ENCODE data around the gene AGFG1.
"Not testable (repeated sequence)": the region's sequence is repeated elsewhere in the genome, so short reads cannot be mapped to it uniquely, and the experiment has no call there.

The AGFG1 gene

DNA sequence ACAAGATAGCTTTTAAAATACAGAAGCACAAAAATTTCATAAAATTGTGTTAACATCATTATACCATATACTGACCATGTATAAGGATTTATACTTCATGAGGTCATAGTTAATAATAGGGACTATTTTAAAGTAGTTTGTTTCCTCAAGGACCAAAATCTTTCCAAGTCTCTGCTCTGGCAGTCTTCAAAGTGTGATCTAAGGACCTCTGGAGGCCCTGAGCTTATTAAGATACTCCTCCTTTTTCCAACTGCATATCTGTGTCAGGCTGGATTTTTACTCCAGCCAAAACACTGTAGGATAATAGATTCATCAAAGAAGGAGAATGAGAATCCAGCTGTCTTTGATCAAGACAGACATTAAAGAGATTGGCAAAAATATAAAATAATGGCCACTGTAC, 125.1 kb downstream of the AGFG1 start:
- no peak overlapping the region for H3K4me2 ChIP-seq
- no peak overlapping the region for H3K4me3 ChIP-seq
- no peak overlapping the region for H3K27ac ChIP-seq
- H4K20me1 ChIP-seq: no peaks in the 10 kb centered on the region
- no peaks in the 10 kb centered on the region for H3K27me3 ChIP-seq
- no peak for TF ChIP-seq Cebpa-rat (IDR thresholded peaks at IDR 0.05)
- no peaks in the 10 kb centered on the region for H3K4me1 ChIP-seq
- H3K9ac ChIP-seq: no peak overlapping the region
- no peaks in the 10 kb centered on the region for H3K9me3 ChIP-seq
- H3K36me3 ChIP-seq: no peaks in the 10 kb centered on the region

DNA sequence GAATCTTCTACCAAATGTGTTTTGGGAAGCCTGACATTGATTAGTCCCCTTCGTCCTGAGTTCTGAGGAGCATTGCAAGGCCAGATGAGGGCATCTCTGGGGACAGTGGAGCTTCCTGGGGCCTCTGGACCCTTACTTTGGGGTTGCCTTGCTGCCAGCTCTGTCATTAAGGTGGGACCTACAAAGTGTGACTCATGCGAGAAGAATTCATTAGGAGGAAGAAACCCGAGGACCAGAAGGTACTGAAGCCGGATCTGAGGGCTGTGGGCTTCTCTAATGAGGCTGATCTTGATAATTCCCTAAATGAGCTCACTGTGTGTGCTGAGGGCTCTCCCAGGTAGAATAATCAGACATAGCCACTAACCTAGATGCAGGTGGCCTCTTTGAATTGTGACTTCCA, 126.0 kb downstream of the AGFG1 start:
- Histone ChIP-seq H3K27ac (no peak overlapping the region), H3K36me3 (no peaks in the 10 kb centered on the region), H3K9me3 (no peaks in the 10 kb centered on the region), H3K9ac (no peak overlapping the region), H3K4me2 (no peak overlapping the region), H3K27me3 (no peaks in the 10 kb centered on the region), H4K20me1 (no peaks in the 10 kb centered on the region), H3K4me3 (no peak overlapping the region), H3K4me1 (no peaks in the 10 kb centered on the region)
- no peak for TF ChIP-seq Cebpa-rat (IDR thresholded peaks at IDR 0.05)

DNA sequence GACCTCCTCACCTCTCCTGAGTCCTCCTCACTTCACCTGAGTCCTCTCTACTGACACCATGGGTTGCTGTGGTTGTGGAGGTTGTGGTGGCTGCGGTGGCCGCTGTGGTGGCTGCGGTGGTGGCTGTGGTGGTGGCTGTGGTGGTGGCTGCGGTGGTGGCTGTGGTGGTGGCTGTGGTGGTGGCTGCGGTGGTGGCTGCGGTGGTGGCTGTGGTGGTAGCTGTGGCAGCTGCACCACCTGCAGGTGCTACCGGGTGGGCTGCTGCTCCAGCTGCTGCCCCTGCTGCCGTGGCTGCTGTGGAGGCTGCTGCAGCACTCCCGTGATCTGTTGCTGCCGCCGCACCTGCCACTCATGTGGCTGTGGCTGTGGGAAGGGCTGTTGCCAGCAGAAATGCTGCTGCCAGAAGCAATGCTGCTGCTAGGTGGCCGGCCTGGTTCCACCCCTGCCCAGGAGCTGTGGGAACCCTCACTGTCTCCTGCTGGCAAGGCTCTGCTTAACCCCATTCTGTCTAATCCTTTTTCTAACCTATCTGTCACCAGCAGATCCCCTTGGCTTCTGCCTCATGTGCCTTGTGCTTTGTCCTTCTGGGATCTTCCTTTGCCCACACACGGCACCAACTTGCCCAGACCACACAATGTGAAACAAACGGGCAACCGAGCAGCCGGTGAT, 127.0 kb downstream of the AGFG1 start, which contains the start of gene SCYGR2:
SCYGR2 (plus strand) TSS at position 59 of the 669 bp plus-strand sequence; CDS start at position 59, 0 bp downstream.
- H3K4me3 ChIP-seq, H3K27ac ChIP-seq, H3K27me3 ChIP-seq, H3K36me3 ChIP-seq, H3K4me2 ChIP-seq, H3K9ac ChIP-seq, H3K4me1 ChIP-seq, H4K20me1 ChIP-seq, H3K9me3 ChIP-seq: not testable (repeated sequence)

DNA sequence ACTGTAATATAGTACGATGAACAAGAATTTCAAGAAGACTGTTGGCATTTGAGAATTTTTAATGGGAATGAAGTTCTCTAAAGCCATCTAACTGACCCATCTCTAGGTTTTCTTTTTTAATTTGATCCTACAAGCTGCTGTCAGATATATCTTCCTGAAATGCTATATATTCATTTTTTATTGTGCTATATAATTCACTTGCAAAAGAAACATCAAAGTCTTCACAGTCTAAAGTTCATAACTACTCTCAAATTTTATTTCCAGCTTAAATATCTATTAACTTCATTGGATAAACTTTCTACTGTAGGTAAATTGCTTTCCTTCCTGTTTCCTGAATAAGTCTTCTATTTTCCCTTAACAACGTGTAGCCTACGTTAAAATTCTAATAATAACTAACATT, 130.4 kb downstream of the AGFG1 start:
- no peak for TF ChIP-seq Cebpa-rat (IDR thresholded peaks at IDR 0.05)
- H3K4me2 ChIP-seq: no peak overlapping the region

DNA sequence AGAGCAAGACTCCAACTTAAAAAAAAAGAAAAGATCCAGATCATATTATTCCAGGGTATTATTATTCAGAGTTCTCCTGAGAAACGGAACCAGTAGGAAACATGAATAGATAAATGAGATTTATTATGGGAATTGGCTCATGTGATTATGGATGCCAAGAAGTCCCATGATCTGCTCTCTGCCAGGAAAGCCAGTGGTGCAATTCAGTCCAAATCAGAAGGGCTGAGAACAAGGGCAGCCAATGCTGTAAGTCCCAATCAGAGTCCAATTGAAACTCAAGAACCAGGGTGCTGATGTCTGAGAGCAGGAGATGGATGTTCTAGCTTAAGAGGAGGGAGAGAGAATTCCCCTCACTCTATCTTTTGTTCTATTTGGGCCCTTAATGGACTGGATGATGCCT, 134.5 kb downstream of the AGFG1 start:
- Histone ChIP-seq H3K27me3 (no peaks in the 10 kb centered on the region), H3K36me3 (no peaks in the 10 kb centered on the region), H3K27ac (no peak overlapping the region), H3K4me1 (peaks cover 14% of the 10 kb centered on the region), H3K9ac (no peak overlapping the region), H3K4me2 (no peak overlapping the region), H3K4me3 (no peak overlapping the region), H3K9me3 (no peaks in the 10 kb centered on the region), H4K20me1 (no peaks in the 10 kb centered on the region)
- TF ChIP-seq Cebpa-rat (IDR thresholded peaks at IDR 0.05): no peak

More for the DNA sequence above, 130.4 kb downstream of the AGFG1 start:
- Histone ChIP-seq H3K4me3 (no peak overlapping the region), H3K9me3 (no peaks in the 10 kb centered on the region), H3K36me3 (no peaks in the 10 kb centered on the region), H4K20me1 (no peaks in the 10 kb centered on the region), H3K27ac (no peak overlapping the region), H3K4me1 (no peaks in the 10 kb centered on the region), H3K27me3 (no peaks in the 10 kb centered on the region), H3K9ac (no peak overlapping the region)

DNA sequence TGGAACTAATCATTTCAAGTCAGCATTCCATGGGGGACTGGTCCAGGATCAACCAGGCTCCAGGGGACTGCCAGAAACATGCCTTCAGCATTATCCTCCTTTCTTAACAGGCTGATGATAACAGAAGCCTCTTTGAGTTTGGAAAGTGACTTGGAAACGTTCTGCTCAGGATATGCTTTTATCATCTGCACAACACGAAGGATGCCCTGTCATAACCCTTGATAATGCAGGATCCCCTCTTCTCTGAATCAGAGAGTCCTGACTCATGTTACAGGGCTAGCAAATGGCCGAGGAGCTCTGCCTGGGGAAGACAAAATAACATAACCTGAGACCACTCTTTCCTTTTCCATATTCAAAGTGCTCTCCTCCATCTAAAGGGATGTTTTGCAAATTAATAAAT, 136.0 kb downstream of the AGFG1 start:
- Histone ChIP-seq H3K4me3 (no peak overlapping the region), H3K9ac (no peak overlapping the region), H3K4me2 (peak overlapping the region; percentile 17; the same call in 1 of the 2 replicates), H3K36me3 (no peaks in the 10 kb centered on the region), H3K9me3 (no peaks in the 10 kb centered on the region), H3K27me3 (no peaks in the 10 kb centered on the region), H4K20me1 (no peaks in the 10 kb centered on the region), H3K27ac (no peak overlapping the region), H3K4me1 (peaks cover 14% of the 10 kb centered on the region)
- TF ChIP-seq Cebpa-rat (IDR thresholded peaks at IDR 0.05): no peak

DNA sequence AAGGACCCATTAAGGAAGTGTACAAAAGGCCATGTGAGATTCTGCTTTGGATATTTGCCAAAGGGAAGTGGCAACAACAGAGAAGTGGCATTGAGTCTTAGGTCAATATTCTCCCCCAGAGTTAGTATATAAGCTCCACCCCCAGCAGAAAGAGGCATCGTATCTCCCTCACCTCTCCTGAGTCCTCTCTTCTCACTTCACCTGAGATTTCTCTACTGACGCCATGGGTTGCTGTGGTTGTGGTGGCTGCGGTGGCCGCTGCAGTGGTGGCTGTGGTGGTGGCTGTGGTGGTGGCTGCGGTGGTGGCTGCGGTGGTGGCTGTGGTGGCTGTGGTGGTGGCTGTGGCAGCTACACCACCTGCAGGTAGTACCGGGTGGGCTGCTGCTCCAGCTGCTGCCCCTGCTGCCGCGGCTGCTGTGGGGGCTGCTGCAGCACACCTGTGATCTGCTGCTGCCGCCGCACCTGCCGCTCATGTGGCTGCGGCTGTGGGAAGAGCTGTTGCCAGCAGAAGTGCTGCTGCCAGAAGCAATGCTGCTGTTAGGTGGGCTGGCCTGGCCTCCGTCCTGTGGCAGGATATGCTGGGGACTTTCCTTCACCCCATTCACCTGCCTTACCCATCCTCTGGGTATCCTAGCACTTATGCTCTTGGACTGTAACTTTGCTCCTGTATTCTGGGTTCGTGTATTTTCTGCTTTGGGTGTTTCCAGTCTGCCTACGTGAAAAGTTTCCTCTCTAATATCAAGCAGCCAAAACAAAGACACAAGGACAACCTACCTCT, 136.8 kb downstream of the AGFG1 start:
- TF ChIP-seq Cebpa-rat (IDR thresholded peaks at IDR 0.05): no peak
- peaks cover 14% of the 10 kb centered on the region for H3K4me1 ChIP-seq
- no peak overlapping the region for H3K27ac ChIP-seq

DNA sequence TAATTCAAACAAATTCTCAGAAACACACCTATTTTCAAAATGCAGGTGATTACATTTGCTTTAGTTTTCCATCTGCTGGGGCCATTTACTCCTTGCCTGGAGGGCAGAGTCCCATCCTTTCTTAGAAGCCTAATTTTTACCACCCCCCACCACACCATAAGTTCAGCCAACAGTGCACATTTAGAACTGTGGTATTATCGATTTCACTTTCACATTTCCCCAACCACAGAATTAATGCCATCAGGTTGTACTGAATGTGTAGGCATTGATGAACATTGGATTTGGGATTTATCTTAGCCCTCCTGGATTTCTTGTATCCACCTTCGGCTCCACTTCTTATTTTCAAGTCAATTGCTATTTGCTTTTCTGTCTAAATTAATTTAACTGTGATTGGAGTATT, 138.2 kb downstream of the AGFG1 start:
- H3K27ac ChIP-seq: no peak overlapping the region
- no peaks in the 10 kb centered on the region for H3K27me3 ChIP-seq
- H3K9ac ChIP-seq: no peak overlapping the region
- no peaks in the 10 kb centered on the region for H3K9me3 ChIP-seq
- no peaks in the 10 kb centered on the region for H4K20me1 ChIP-seq
- H3K4me3 ChIP-seq: no peak overlapping the region
- no peak for TF ChIP-seq Cebpa-rat (IDR thresholded peaks at IDR 0.05)
- no peaks in the 10 kb centered on the region for H3K36me3 ChIP-seq
- peaks cover 14% of the 10 kb centered on the region for H3K4me1 ChIP-seq
- no peak overlapping the region for H3K4me2 ChIP-seq

More for the DNA sequence above, 136.8 kb downstream of the AGFG1 start:
- Histone ChIP-seq H3K36me3 (no peaks in the 10 kb centered on the region), H3K9me3 (no peaks in the 10 kb centered on the region), H3K9ac (no peak overlapping the region), H3K27me3 (no peaks in the 10 kb centered on the region), H3K4me3 (no peak overlapping the region), H3K4me2 (peak overlapping the region; percentile 17; the same call in 1 of the 2 replicates), H4K20me1 (no peaks in the 10 kb centered on the region)

Measured in BLaER1 (cell line).